Endothelial cell of umbilical vein (primary cell): ENCODE data around the gene MAGI1. TPM values are rescaled to one million over a fixed set of nuclear protein-coding genes. Genes with fewer than 3 reads are reported as not detected.

ENCODE experiments used
- BruUV-seq: library from RNA; stranded (reverse); fragments of 400-500 nt; replicated peaks from 2 replicates; lab custom pipeline; 2021; lab: Mats Ljungman, UMichigan
- CTCF ChIA-PET: fragments of 300-600, 350-600 bp; sonication (Branson Sonifier 250); formaldehyde crosslinking; loops from one replicate; lab custom pipeline; 2021; ENCODE audit warnings: antibody characterized with exemption, inconsistent platforms; lab: Charles Lee
- POLR2A ChIA-PET: fragments of 300-600, 350-600 bp; sonication (Branson Sonifier 250); formaldehyde crosslinking; loops from one replicate; lab custom pipeline; 2021; ENCODE audit warnings: antibody characterized with exemption, inconsistent platforms; lab: Charles Lee
- DNase-seq: peaks from one replicate; pipeline ENCODE4 v3.0.0-alpha.2; 2011; ENCODE audit warnings: low read depth, low spot score
- FAIRE-seq: peaks from 2 replicates; lab custom pipeline; 2011; peaks lifted over from hg19 to GRCh38; lab: Jason Lieb, UNC
- H2AFZ ChIP-seq: 2 replicates; pipeline ENCODE4 v1.6.0; 2012; ENCODE audit warnings: low read depth, low read length, control low read depth, inconsistent platforms
- H3K27ac ChIP-seq: 2 replicates; pipeline ENCODE4 v1.5.1; 2011; ENCODE audit warnings: low read depth, mild to moderate bottlenecking, control low read depth, low read length, moderate library complexity; ENCODE audit not compliant: insufficient read depth
- H3K27me3 ChIP-seq, 2 experiments: 2 replicates each; pipeline versions ENCODE4 v1.6.0 to v1.6.1; 2011; ENCODE audit warnings: low read length in 2 of 2, mixed read lengths in 1 of 2; ENCODE audit not compliant: control insufficient read depth in 2 of 2, insufficient read depth in 2 of 2
- H3K36me3 ChIP-seq, 2 experiments: 2 replicates in 1 of 2; 3 replicates in 1 of 2; pipeline ENCODE4 v1.5.1; 2011; ENCODE audit warnings: low read length in 2 of 2, mild to moderate bottlenecking in 1 of 2, moderate library complexity in 1 of 2; ENCODE audit not compliant: control insufficient read depth in 2 of 2, insufficient read depth in 2 of 2; ENCODE audit errors: extremely low read depth in 1 of 2
- H3K4me1 ChIP-seq: 3 replicates; pipeline ENCODE4 v1.5.1; 2011; ENCODE audit warnings: mild to moderate bottlenecking, low read length; ENCODE audit not compliant: control insufficient read depth, insufficient read depth; ENCODE audit errors: extremely low read depth
- H3K4me2 ChIP-seq: 2 replicates; pipeline ENCODE4 v1.6.1; 2011; ENCODE audit warnings: low read length, control low read depth, mixed read lengths; ENCODE audit not compliant: insufficient read depth
- H3K4me3 ChIP-seq, 3 experiments: fragments of 200-600 bp in 1 of 3; sonication (generic), shearing (Covaris generic) in 1 of 3; replicated peaks in 1 of 3; 2 replicates each; pipeline ENCODE4 v1.5.1; 2011 to 2016; ENCODE audit warnings: control low read depth in 3 of 3, low read length in 3 of 3, mild to moderate bottlenecking in 2 of 3, inconsistent platforms in 1 of 3, low read depth in 1 of 3, moderate library complexity in 1 of 3; ENCODE audit not compliant: insufficient read depth in 1 of 3
- H3K79me2 ChIP-seq: 2 replicates; pipeline ENCODE4 v1.6.0; 2012; ENCODE audit warnings: low read length, inconsistent platforms; ENCODE audit not compliant: control insufficient read depth, insufficient read depth
- H3K9ac ChIP-seq: replicated peaks from 2 replicates; pipeline ENCODE3; 2011; ENCODE audit warnings: low read length, control low read depth; ENCODE audit not compliant: insufficient read depth; ENCODE audit errors: extremely low read depth
- H3K9me1 ChIP-seq: replicated peaks from 3 replicates; pipeline ENCODE4 v1.6.0; 2011; ENCODE audit warnings: mild to moderate bottlenecking, low read length; ENCODE audit not compliant: control insufficient read depth, insufficient read depth; ENCODE audit errors: extremely low read depth
- H3K9me3 ChIP-seq: replicated peaks from 2 replicates; pipeline ENCODE4 v1.5.1; 2012; ENCODE audit warnings: low read length, inconsistent platforms; ENCODE audit not compliant: control insufficient read depth, insufficient read depth
- H4K20me1 ChIP-seq: replicated peaks from 2 replicates; pipeline ENCODE3; 2011; ENCODE audit warnings: mild to moderate bottlenecking, low read length; ENCODE audit not compliant: control insufficient read depth, insufficient read depth; ENCODE audit errors: extremely low read depth
- CTCF ChIP-seq, 2 donors: IDR thresholded peaks; 1 replicate in 1 of 2; 2 replicates in 1 of 2; pipeline ENCODE4 v1.5.1; 2011; ENCODE audit warnings: low read length in 2 of 2, mild to moderate bottlenecking in 2 of 2, moderate library complexity in 2 of 2, control low read depth in 1 of 2, inconsistent platforms in 1 of 2, low read depth in 1 of 2; ENCODE audit not compliant: insufficient read depth in 1 of 2; ENCODE audit errors: extremely low read depth in 1 of 2
- GATA2 ChIP-seq: IDR thresholded peaks from 2 replicates; pipeline ENCODE4 v1.7.0; 2011; ENCODE audit warnings: low read depth, mild to moderate bottlenecking, moderate library complexity, mixed read lengths, low read length; ENCODE audit not compliant: insufficient read length, insufficient read depth
- JUN ChIP-seq: IDR thresholded peaks from 2 replicates; pipeline ENCODE4 v1.6.1; 2011; ENCODE audit warnings: borderline replicate concordance, low read depth; ENCODE audit not compliant: insufficient read length, insufficient read depth
- MAX ChIP-seq: IDR thresholded peaks from 2 replicates; pipeline ENCODE4 v1.6.1; 2011; ENCODE audit not compliant: insufficient read depth, insufficient read length
- MYC ChIP-seq: IDR thresholded peaks from one replicate; pipeline ENCODE4 v1.6.1; 2011; ENCODE audit warnings: mild to moderate bottlenecking, low read depth, low read length
- POLR2A ChIP-seq: IDR thresholded peaks from 2 replicates; pipeline ENCODE4 v1.6.1; 2012; ENCODE audit warnings: low read depth, mild to moderate bottlenecking, control low read depth, low read length
- POLR2AphosphoS5 ChIP-seq: IDR thresholded peaks from 2 replicates; pipeline ENCODE4 v1.6.1; 2012; ENCODE audit warnings: low read depth, mild to moderate bottlenecking, control low read depth, low read length, moderate library complexity; ENCODE audit not compliant: insufficient read depth
- dilution Hi-C: fragments of 300-500 bp; cut with MboI; formaldehyde crosslinking; loops from one replicate; pipeline ENCODE4 v1.15.0; 2019; ENCODE audit warnings: low sequenced_read_pairs; ENCODE audit not compliant: extremely low pct_ligation_motif_present
- intact Hi-C: fragments of 100-400 bp; cut with micrococcal nuclease; formaldehyde crosslinking; loops from one replicate; pipeline ENCODE4 v1.10.0; 2022
- polyA plus RNA-seq, 4 experiments: library from polyadenylated mRNA; depleted of rRNA in 3 of 4; stranded (reverse) in 3 of 4; unstranded in 1 of 4; fragments of >200 nt; gene quantifications; 2 replicates each; pipeline versions ENCODE4 v1.2.1 to v1.2.3, GENCODE V29; 2011 to 2012; ENCODE audit warnings: missing spikeins in 1 of 4
- total RNA-seq: library from RNA; stranded (reverse); gene quantifications from 2 replicates; pipeline ENCODE4 v1.2.3, GENCODE V29; 2021

The MAGI1 gene
- total and polyA plus RNA-seq, 2 donors (not counting 3 experiments of a cell fraction or from before 2014, with no cell fraction given), result 10.1 to 47.9 TPM

- no peak for TF ChIP-seq JUN
- TF ChIP-seq MAX, result no peak
- no peak for TF ChIP-seq POLR2AphosphoS5
- TF ChIP-seq GATA2, result no peak
- no peak for TF ChIP-seq POLR2A
- TF ChIP-seq CTCF (IDR thresholded peaks at IDR 0.05; ENCODE audit: extremely low read depth in 1 of 2, insufficient read depth in 1 of 2, low read depth in 1 of 2, low read length in 2 of 2), result no peak
- TF ChIP-seq MYC, result no peak
- no peak for DNase-seq
- intact Hi-C loops, result no loop called here
- peaks cover 12% of the 10 kb centered on the region for H3K4me1 ChIP-seq
- H3K9me1 ChIP-seq, result no peaks in the 10 kb centered on the region
- H3K9ac ChIP-seq, result no peak overlapping the region
- CTCF ChIA-PET, result no interaction called here
- no peaks in the 10 kb centered on the region for H3K27me3 ChIP-seq
- FAIRE-seq, result no peak
- H3K79me2 ChIP-seq, result no peaks in the 10 kb centered on the region
- H3K36me3 ChIP-seq, result peaks cover 0 to 4% of the 10 kb centered on the region in 2 experiments
- no peaks in the 10 kb centered on the region for H3K9me3 ChIP-seq
- no peak overlapping the region for H3K27ac ChIP-seq
- no peak overlapping the region for H3K4me3 ChIP-seq
- no TSS peak for BruUV-seq
- POLR2A ChIA-PET, result no interaction called here
- dilution Hi-C loops, result no loop called here
- H4K20me1 ChIP-seq, result no peaks in the 10 kb centered on the region
- H2AFZ ChIP-seq, result no peak overlapping the region
- no peak overlapping the region for H3K4me2 ChIP-seq
These were observed 421.5 kb downstream of the MAGI1 start for GRCh38 chr3:65617209-65617608.
